ENCODE results near the gene SLC9A5. TPM values are rescaled to one million over a fixed set of nuclear protein-coding genes. Genes with fewer than 3 reads are reported as not detected.
A peak's percentile ranks its signal among the peaks of the same experiment; 100 is the strongest.

Gene SLC9A5
- total and polyA plus RNA-seq, 9 of the 15 experiments (the other 6 are each of a cell fraction or from before 2014, with no cell fraction given), result 0.06 to 3.1 (median 1.2) TPM

- TF ChIP-seq ATF3 (IDR thresholded peaks at IDR 0.05) (peak; percentile 71), ATF3 (CRISPR knock-in tag; conservative IDR thresholded peaks at IDR 0.05) (no peak), BHLHE40 (IDR thresholded peaks at IDR 0.05; ENCODE audit: low read length) (peak; percentile 80), FOXP4 (CRISPR knock-in tag; IDR thresholded peaks at IDR 0.05; ENCODE audit: borderline replicate concordance) (0 out of 2 replicates have a peak, but pooled peaks have one; percentile 26), ZNF436 (CRISPR knock-in tag; IDR thresholded peaks at IDR 0.05) (no peak), NFIC (IDR thresholded peaks at IDR 0.05) (peak; percentile 31; the same call in 1 of the 2 replicates), GATA2 (CRISPR knock-in tag; IDR thresholded peaks at IDR 0.05) (no peak), NUFIP1 (IDR thresholded peaks at IDR 0.05; ENCODE audit: partially characterized antibody) (no peak), ZNF707 (CRISPR knock-in tag; conservative IDR thresholded peaks at IDR 0.05) (no peak), STAT5B (CRISPR knock-in tag; IDR thresholded peaks at IDR 0.05) (no peak), FOXJ2 (tag; IDR thresholded peaks at IDR 0.05) (no peak), CLOCK (CRISPR knock-in tag; IDR thresholded peaks at IDR 0.05; ENCODE audit: borderline replicate concordance) (no peak), WHSC1 (IDR thresholded peaks at IDR 0.05; ENCODE audit: low read length) (no peak), CBX5 (IDR thresholded peaks at IDR 0.05; ENCODE audit: borderline replicate concordance, low read depth) (no peak), ETV1 (tag; conservative IDR thresholded peaks at IDR 0.05; ENCODE audit: low read depth) (peak; percentile 80), TRIM28 (IDR thresholded peaks at IDR 0.05) (no peak), LARP7 (IDR thresholded peaks at IDR 0.05) (no peak), MCM2 (IDR thresholded peaks at IDR 0.05; ENCODE audit: low read depth) (no peak), ZBTB33 (CRISPR knock-in tag; IDR thresholded peaks at IDR 0.05) (0 out of 2 replicates have a peak, but pooled peaks have one; percentile 14), BRD9 (IDR thresholded peaks at IDR 0.05; ENCODE audit: low read depth, partially characterized antibody) (peak; percentile 49), ZKSCAN8 (CRISPR knock-in tag; IDR thresholded peaks at IDR 0.05) (no peak; the same call in 1 of the 2 replicates), ZNF583 (CRISPR knock-in tag; IDR thresholded peaks at IDR 0.05) (no peak), LEF1 (IDR thresholded peaks at IDR 0.05) (0 out of 2 replicates have a peak, but pooled peaks have one; percentile 26)
These were observed 2.6 kb upstream of the SLC9A5 start (continued) for GRCh38 chr16:67246081-67246755.

Measured in K562 (cell line).